Osteoblast (primary cell): ENCODE measurements around the gene GLRX3. TPM values are rescaled to one million over a fixed set of nuclear protein-coding genes. Genes with fewer than 3 reads are reported as not detected.

Experiments
- DNase-seq: peaks from one replicate; pipeline ENCODE4 v3.0.0; 2011; ENCODE audit warnings: low spot score, mixed read lengths; ENCODE audit not compliant: insufficient read length; ENCODE audit errors: missing footprints
- H2AFZ ChIP-seq: 2 replicates; pipeline ENCODE4 v1.6.0; 2011; ENCODE audit warnings: mild to moderate bottlenecking, low read length
- H3K27ac ChIP-seq: 2 replicates; pipeline ENCODE4 v1.5.1; 2011; ENCODE audit warnings: mild to moderate bottlenecking, low read depth, low read length, moderate library complexity
- H3K27me3 ChIP-seq: 2 replicates; pipeline ENCODE4 v1.6.0; 2012; ENCODE audit warnings: mild to moderate bottlenecking, control low read depth, inconsistent platforms, low read length, moderate library complexity; ENCODE audit not compliant: insufficient read depth
- H3K36me3 ChIP-seq: 2 replicates; pipeline ENCODE4 v1.5.1; 2011; ENCODE audit warnings: mild to moderate bottlenecking, low read length, control low read depth, moderate library complexity; ENCODE audit not compliant: insufficient read depth
- H3K4me1 ChIP-seq: 2 replicates; pipeline ENCODE4 v1.5.1; 2011; ENCODE audit warnings: mild to moderate bottlenecking, low read length, control low read depth, moderate library complexity; ENCODE audit not compliant: insufficient read depth
- H3K4me2 ChIP-seq: 2 replicates; pipeline ENCODE4 v1.6.0; 2011; ENCODE audit warnings: mild to moderate bottlenecking, low read length; ENCODE audit not compliant: insufficient read depth
- H3K4me3 ChIP-seq: fragments of 200-600 bp; sonication (generic); 3 replicates; pipeline ENCODE4 v1.5.1; 2012; ENCODE audit warnings: mild to moderate bottlenecking, low read length, inconsistent platforms; ENCODE audit not compliant: insufficient read depth
- H3K79me2 ChIP-seq: 2 replicates; pipeline ENCODE4 v1.6.0; 2012; ENCODE audit warnings: mild to moderate bottlenecking, low read length, control low read depth, inconsistent platforms; ENCODE audit not compliant: insufficient read depth
- H3K9me3 ChIP-seq: 2 replicates; pipeline ENCODE4 v1.5.1; 2011; ENCODE audit warnings: low read depth, low read length, control low read depth
- H4K20me1 ChIP-seq: 2 replicates; pipeline ENCODE4 v1.6.0; 2012; ENCODE audit warnings: mild to moderate bottlenecking, low read length, control low read depth; ENCODE audit not compliant: insufficient read depth
- total RNA-seq: library from RNA; depleted of rRNA; stranded (reverse); fragments of >200 nt; gene quantifications from 2 replicates; pipeline ENCODE4 v1.2.3, GENCODE V29; 2012
- TF ChIP-seq, protein P1 (sequence below): IDR thresholded peaks from 2 replicates; pipeline ENCODE4 v1.5.1; 2011; ENCODE audit warnings: mild to moderate bottlenecking, low read depth, low read length, moderate library complexity; ENCODE audit errors: extremely low read depth

The GLRX3 gene
- total RNA-seq, 1 donor: 74.9 TPM

GRCh38 chr10:130108934-130109604 lies 27.1 kb upstream of the GLRX3 start:
- H3K4me1 ChIP-seq: peaks cover 15% of the 10 kb centered on the region
- H3K9me3 ChIP-seq: no peaks in the 10 kb centered on the region
- TF ChIP-seq, protein P1, sequence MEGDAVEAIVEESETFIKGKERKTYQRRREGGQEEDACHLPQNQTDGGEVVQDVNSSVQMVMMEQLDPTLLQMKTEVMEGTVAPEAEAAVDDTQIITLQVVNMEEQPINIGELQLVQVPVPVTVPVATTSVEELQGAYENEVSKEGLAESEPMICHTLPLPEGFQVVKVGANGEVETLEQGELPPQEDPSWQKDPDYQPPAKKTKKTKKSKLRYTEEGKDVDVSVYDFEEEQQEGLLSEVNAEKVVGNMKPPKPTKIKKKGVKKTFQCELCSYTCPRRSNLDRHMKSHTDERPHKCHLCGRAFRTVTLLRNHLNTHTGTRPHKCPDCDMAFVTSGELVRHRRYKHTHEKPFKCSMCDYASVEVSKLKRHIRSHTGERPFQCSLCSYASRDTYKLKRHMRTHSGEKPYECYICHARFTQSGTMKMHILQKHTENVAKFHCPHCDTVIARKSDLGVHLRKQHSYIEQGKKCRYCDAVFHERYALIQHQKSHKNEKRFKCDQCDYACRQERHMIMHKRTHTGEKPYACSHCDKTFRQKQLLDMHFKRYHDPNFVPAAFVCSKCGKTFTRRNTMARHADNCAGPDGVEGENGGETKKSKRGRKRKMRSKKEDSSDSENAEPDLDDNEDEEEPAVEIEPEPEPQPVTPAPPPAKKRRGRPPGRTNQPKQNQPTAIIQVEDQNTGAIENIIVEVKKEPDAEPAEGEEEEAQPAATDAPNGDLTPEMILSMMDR: no peak
- H3K27me3 ChIP-seq: no peaks in the 10 kb centered on the region
- peak overlapping the region; percentile 78 for H3K4me3 ChIP-seq
- H4K20me1 ChIP-seq: no peaks in the 10 kb centered on the region
- peaks cover 6% of the 10 kb centered on the region for H3K79me2 ChIP-seq
- no peak for DNase-seq
- H3K27ac ChIP-seq: peak overlapping the region; percentile 84
- peak overlapping the region; percentile 98 for H3K4me2 ChIP-seq
- H3K36me3 ChIP-seq: no peaks in the 10 kb centered on the region
- H2AFZ ChIP-seq: no peak overlapping the region

DNA sequence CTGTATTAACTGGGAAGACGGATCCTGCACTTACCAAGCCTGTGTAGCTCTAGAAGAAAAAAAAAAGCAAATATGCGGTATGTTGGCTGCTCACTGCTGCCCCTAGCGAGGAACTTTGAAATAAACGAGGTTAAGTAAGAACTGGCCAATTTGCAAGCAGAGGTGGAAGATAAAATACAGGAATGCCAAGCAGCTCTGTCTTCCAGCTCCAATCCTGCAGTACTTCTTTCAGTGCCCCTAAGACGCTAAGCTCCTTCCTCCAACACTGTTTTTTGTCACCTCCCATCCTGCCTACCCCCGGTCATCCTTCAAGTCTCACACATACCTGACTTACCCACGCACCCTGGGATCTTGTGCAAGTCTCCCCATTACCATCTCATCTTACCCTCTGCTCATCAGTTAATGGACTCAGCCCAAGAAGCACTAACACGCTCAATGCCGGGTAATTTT lies 26.4 kb upstream of the GLRX3 start:
- peak overlapping the region; percentile 84 for H3K27ac ChIP-seq
- no peaks in the 10 kb centered on the region for H4K20me1 ChIP-seq
- DNase-seq: peak; percentile 90
- H2AFZ ChIP-seq: peak overlapping the region; percentile 99
- no peaks in the 10 kb centered on the region for H3K36me3 ChIP-seq
- H3K9me3 ChIP-seq: no peaks in the 10 kb centered on the region
- no peaks in the 10 kb centered on the region for H3K27me3 ChIP-seq
- peak overlapping the region; percentile 98 for H3K4me2 ChIP-seq
- TF ChIP-seq, protein P1: peak; percentile 91
- H3K4me1 ChIP-seq: peaks cover 15% of the 10 kb centered on the region
- peaks cover 6% of the 10 kb centered on the region for H3K79me2 ChIP-seq
- peak overlapping the region; percentile 78 for H3K4me3 ChIP-seq

GRCh38 chr10:130110246-130111112 lies 25.7 kb upstream of the GLRX3 start, which contains the start of gene C10orf143:
C10orf143 (minus strand) TSS chr10:130110830; CDS start chr10:130110772, 58 bp downstream.
- Histone ChIP-seq H2AFZ (peak within 1 kb of the TSS; percentile 99), H4K20me1 (no peaks in the 10 kb centered on the region), H3K4me1 (peaks cover 15% of the 10 kb centered on the region), H3K4me3 (peak within 1 kb of the TSS; percentile 78), H3K4me2 (peak within 1 kb of the TSS; percentile 98), H3K27me3 (no peaks in the 10 kb centered on the region), H3K36me3 (no peaks in the 10 kb centered on the region), H3K79me2 (peaks cover 6% of the 10 kb centered on the region), H3K9me3 (no peaks in the 10 kb centered on the region), H3K27ac (peak within 1 kb of the TSS; percentile 84)
- TF ChIP-seq, protein P1: no peak
- peak; percentile 98 for DNase-seq
